H1 (cell line): ENCODE data around the gene THBD. TPM values are rescaled to one million over a fixed set of nuclear protein-coding genes. Genes with fewer than 3 reads are reported as not detected.

Source experiments
- CTCF ChIA-PET: fragments of 300-600 bp; sonication (Branson Sonifier 250); formaldehyde crosslinking; loops from one replicate; lab custom pipeline; 2021; ENCODE audit not compliant: partially characterized antibody; lab: Charles Lee
- POLR2A ChIA-PET: fragments of 300-600 bp; sonication (Branson Sonifier 250); formaldehyde crosslinking; loops from one replicate; lab custom pipeline; 2021; ENCODE audit warnings: inconsistent platforms; ENCODE audit not compliant: partially characterized antibody; lab: Charles Lee
- DNase-seq, 2 experiments: peaks; one replicate each; pipeline versions ENCODE4 v3.0.0 to v3.0.0-alpha.2; 2010 to 2022; ENCODE audit warnings: low spot score in 2 of 2, low read depth in 1 of 2, mixed read lengths in 1 of 2
- FAIRE-seq: peaks from 2 replicates; lab custom pipeline; 2011; peaks lifted over from hg19 to GRCh38; lab: Jason Lieb, UNC
- H2AFZ ChIP-seq: 2 replicates; pipeline ENCODE4 v1.8.1; 2012; ENCODE audit warnings: low read length, inconsistent platforms
- H2AK5ac ChIP-seq: 2 replicates; pipeline ENCODE4 v1.6.1; 2013; ENCODE audit warnings: low read depth, low read length
- H2BK120ac ChIP-seq: replicated peaks from 2 replicates; pipeline ENCODE3; 2013; ENCODE audit warnings: low read depth, low read length, inconsistent platforms
- H2BK12ac ChIP-seq: 2 replicates; pipeline ENCODE4 v1.6.1; 2013; ENCODE audit warnings: low read depth, low read length
- H2BK15ac ChIP-seq: 2 replicates; pipeline ENCODE4 v1.6.1; 2013; ENCODE audit warnings: low read length
- H2BK20ac ChIP-seq: 2 replicates; pipeline ENCODE4 v1.6.1; 2013; ENCODE audit warnings: low read length
- H2BK5ac ChIP-seq: 2 replicates; pipeline ENCODE4 v1.6.1; 2013; ENCODE audit warnings: low read depth, low read length
- H3K14ac ChIP-seq: 2 replicates; pipeline ENCODE4 v1.6.1; 2013; ENCODE audit warnings: inconsistent platforms; ENCODE audit not compliant: insufficient read length
- H3K18ac ChIP-seq: 2 replicates; pipeline ENCODE4 v1.6.1; 2013; ENCODE audit warnings: low read length; ENCODE audit errors: extremely low read depth
- H3K23ac ChIP-seq: 2 replicates; pipeline ENCODE4 v1.6.1; 2013; ENCODE audit warnings: inconsistent platforms; ENCODE audit not compliant: insufficient read length
- H3K23me2 ChIP-seq: 2 replicates; pipeline ENCODE4 v1.6.1; 2013; ENCODE audit warnings: low read depth, low read length
- H3K27ac ChIP-seq: 2 replicates; pipeline ENCODE4 v1.6.1; 2011; ENCODE audit warnings: low read depth, low read length, inconsistent platforms
- H3K27me3 ChIP-seq, 4 experiments: replicated peaks in 1 of 4; 1 replicate in 1 of 4; 2 replicates in 3 of 4; pipeline versions ENCODE4 v1.6.1 to v1.8.1; 2011 to 2013; ENCODE audit warnings: low read length in 3 of 4, mild to moderate bottlenecking in 3 of 4, inconsistent platforms in 2 of 4, mixed read lengths in 2 of 4, moderate library complexity in 1 of 4; ENCODE audit not compliant: control insufficient read depth in 3 of 4, insufficient read depth in 3 of 4; ENCODE audit errors: extremely low read depth in 1 of 4
- H3K36me3 ChIP-seq, 4 experiments: 2 replicates each; pipeline versions ENCODE4 v1.6.1 to v1.8.1; 2011 to 2013; ENCODE audit warnings: mild to moderate bottlenecking in 4 of 4, low read length in 3 of 4, moderate library complexity in 2 of 4, control low read depth in 1 of 4, inconsistent platforms in 1 of 4; ENCODE audit not compliant: insufficient read depth in 4 of 4, control insufficient read depth in 2 of 4
- H3K4ac ChIP-seq: replicated peaks from 2 replicates; pipeline ENCODE3; 2013; ENCODE audit warnings: low read length, low read depth, mixed read lengths, inconsistent platforms; ENCODE audit not compliant: insufficient read length
- H3K4me1 ChIP-seq, 4 experiments: replicated peaks in 1 of 4; 1 replicate in 1 of 4; 2 replicates in 3 of 4; pipeline versions ENCODE4 v1.6.1 to v1.8.1; 2011 to 2013; ENCODE audit warnings: low read length in 3 of 4, inconsistent platforms in 2 of 4, mixed read lengths in 1 of 4; ENCODE audit not compliant: insufficient read depth in 4 of 4, control insufficient read depth in 3 of 4
- H3K4me2 ChIP-seq, 2 experiments: 2 replicates each; pipeline versions ENCODE4 v1.6.1 to v1.8.1; 2011 to 2013; ENCODE audit warnings: low read depth in 2 of 2, low read length in 2 of 2, control low read depth in 1 of 2, inconsistent platforms in 1 of 2, mild to moderate bottlenecking in 1 of 2; ENCODE audit not compliant: insufficient read depth in 1 of 2
- H3K4me3 ChIP-seq, 4 experiments: fragments of 200-600, 300-600 bp in 1 of 4; sonication (generic), shearing (Covaris generic), sonication (Bioruptor Twin) in 1 of 4; 2 replicates each; pipeline versions ENCODE4 v1.5.1 to v1.8.1; 2011 to 2016; ENCODE audit warnings: low read length in 4 of 4, low read depth in 3 of 4, control low read depth in 2 of 4, inconsistent platforms in 2 of 4, mild to moderate bottlenecking in 2 of 4, mixed read lengths in 1 of 4, moderate library complexity in 1 of 4; ENCODE audit not compliant: insufficient read depth in 2 of 4; ENCODE audit errors: extremely low read depth in 1 of 4
- H3K56ac ChIP-seq: replicated peaks from 2 replicates; pipeline ENCODE3; 2013; ENCODE audit warnings: low read depth, mild to moderate bottlenecking, mixed read lengths, low read length, inconsistent platforms; ENCODE audit not compliant: insufficient read length
- H3K79me1 ChIP-seq: 2 replicates; pipeline ENCODE4 v1.6.1; 2013; ENCODE audit warnings: low read depth, low read length, control low read depth
- H3K79me2 ChIP-seq, 2 experiments: 2 replicates each; pipeline versions ENCODE4 v1.6.1 to v1.8.1; 2012 to 2013; ENCODE audit warnings: low read length in 2 of 2, mild to moderate bottlenecking in 2 of 2, inconsistent platforms in 1 of 2; ENCODE audit not compliant: insufficient read depth in 2 of 2, control insufficient read depth in 1 of 2
- H3K9ac ChIP-seq, 4 experiments: replicated peaks in 1 of 4; 1 replicate in 1 of 4; 2 replicates in 3 of 4; pipeline versions ENCODE4 v1.6.1 to v1.8.1; 2011 to 2013; ENCODE audit warnings: low read depth in 3 of 4, low read length in 3 of 4, control low read depth in 2 of 4, mild to moderate bottlenecking in 2 of 4, moderate library complexity in 2 of 4, inconsistent platforms in 1 of 4; ENCODE audit errors: extremely low read depth in 1 of 4
- H3K9me3 ChIP-seq, 2 experiments: 2 replicates each; pipeline versions ENCODE4 v1.6.1 to v1.8.1; 2012 to 2013; ENCODE audit warnings: mild to moderate bottlenecking in 2 of 2, moderate library complexity in 2 of 2, control low read depth in 1 of 2, inconsistent platforms in 1 of 2, low read depth in 1 of 2, low read length in 1 of 2, mixed read lengths in 1 of 2; ENCODE audit not compliant: insufficient read depth in 2 of 2
- H4K20me1 ChIP-seq, 2 experiments: replicated peaks in 1 of 2; 2 replicates each; pipeline versions ENCODE3 to v1.8.1; 2011 to 2013; ENCODE audit warnings: inconsistent platforms in 2 of 2, low read length in 2 of 2, mild to moderate bottlenecking in 1 of 2; ENCODE audit not compliant: insufficient read depth in 2 of 2, control insufficient read depth in 1 of 2
- H4K5ac ChIP-seq: 2 replicates; pipeline ENCODE4 v1.6.1; 2013; ENCODE audit warnings: low read length, low read depth, mixed read lengths, inconsistent platforms; ENCODE audit not compliant: insufficient read length
- H4K8ac ChIP-seq: 2 replicates; pipeline ENCODE4 v1.8.0; 2013; ENCODE audit warnings: mild to moderate bottlenecking, moderate library complexity, low read length, inconsistent platforms; ENCODE audit not compliant: insufficient read depth; ENCODE audit errors: extremely low read depth
- H4K91ac ChIP-seq: replicated peaks from 2 replicates; pipeline ENCODE3; 2013; ENCODE audit warnings: low read length, mixed read lengths, inconsistent platforms; ENCODE audit not compliant: insufficient read length
- EZH2 ChIP-seq: fragments of 200-600 bp; sonication (generic); IDR thresholded peaks from 2 replicates; pipeline ENCODE4 v1.7.1; 2012; ENCODE audit warnings: low read depth, mild to moderate bottlenecking, moderate library complexity, low read length, inconsistent platforms; ENCODE audit not compliant: severe bottlenecking
- GTF2F1 ChIP-seq: IDR thresholded peaks from 2 replicates; pipeline ENCODE4 v1.6.1; 2012; ENCODE audit warnings: low read depth, low read length, improper control_type of control experiment, borderline replicate concordance
- MAFK ChIP-seq: IDR thresholded peaks from 2 replicates; pipeline ENCODE4 v1.6.1; 2012; ENCODE audit warnings: low read depth, mild to moderate bottlenecking, improper control_type of control experiment, low read length
- RFX5 ChIP-seq: IDR thresholded peaks from 2 replicates; pipeline ENCODE4 v1.6.1; 2011; ENCODE audit warnings: low read depth, low read length, improper control_type of control experiment, borderline replicate concordance
- SIRT6 ChIP-seq: IDR thresholded peaks from one replicate; pipeline ENCODE4 v1.7.1; 2012; ENCODE audit warnings: low read length, inconsistent platforms
- USF2 ChIP-seq: IDR thresholded peaks from 2 replicates; pipeline ENCODE4 v1.6.1; 2011; ENCODE audit warnings: low read length, improper control_type of control experiment
- YY1 ChIP-seq: IDR thresholded peaks from 2 replicates; pipeline ENCODE4 v1.6.1; 2011; ENCODE audit warnings: low read depth, mild to moderate bottlenecking, low read length
- WGBS, 2 experiments: shearing (Covaris generic) in 1 of 2; methylation state at CpG; one replicate each; pipeline versions ENCODE4 v1.1.6 to v1.1.7; 2013 to 2015; ENCODE audit warnings: low lambda C conversion rate in 2 of 2, mixed read lengths in 2 of 2, inconsistent platforms in 1 of 2, low coverage in 1 of 2, missing lambda C conversion rate in 1 of 2; ENCODE audit not compliant: insufficient replicate concordance in 2 of 2, insufficient coverage in 1 of 2, insufficient read length in 1 of 2; ENCODE audit errors: extremely low coverage in 1 of 2, missing lambda C conversion rate in 1 of 2; 5-methylcytosine and 5-hydroxymethylcytosine counted together
- polyA plus RNA-seq, 7 experiments: library from polyadenylated mRNA; depleted of rRNA in 3 of 7; stranded (reverse) in 5 of 7; unstranded in 2 of 7; fragments of >200 nt in 5 of 7; fragments of 200-250 nt in 2 of 7; gene quantifications; 1 replicate in 5 of 7; 2 replicates in 1 of 7; 4 replicates in 1 of 7; pipeline versions ENCODE4 v1.2.1 to v1.2.3, GENCODE V29; 2011 to 2013; ENCODE audit warnings: missing spikeins in 2 of 7, mixed read lengths in 2 of 7
- total RNA-seq: library from RNA; stranded (reverse); fragmentation: NEBNext Ultra II Directional; extraction: Animal tissue kit (Norgen Biotek cat#: 25700); gene quantifications from 2 replicates; pipeline ENCODE4 v1.2.1, GENCODE V29; 2021

THBD gene
- total and polyA plus RNA-seq, 2 of the 8 experiments (the other 6 are each of a cell fraction or from before 2014, with no cell fraction given), result 0.21 to 0.43 TPM

DNA sequence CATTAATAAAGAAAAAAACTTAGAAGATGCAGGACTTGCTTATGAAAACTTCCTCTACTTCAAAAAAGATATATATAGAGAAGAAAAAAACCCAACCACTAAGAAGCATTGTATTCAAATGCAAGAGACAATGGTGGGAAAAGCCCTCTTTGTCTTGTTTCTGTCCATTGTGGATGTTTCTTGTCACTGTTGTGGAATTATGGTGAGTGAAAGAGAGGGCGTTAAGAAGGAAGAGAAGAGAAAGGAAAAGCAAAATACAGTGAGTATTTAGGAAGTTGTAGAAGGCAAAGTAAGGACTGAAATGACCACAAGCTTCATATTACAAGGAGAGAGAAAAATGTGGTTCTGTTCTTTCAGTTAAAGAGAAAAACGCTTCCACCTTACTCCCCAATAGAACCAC is 14.1 kb upstream of the THBD start:
- Histone ChIP-seq H2AK5ac (no peak overlapping the region), H4K91ac (no peak overlapping the region), H2BK15ac (no peak overlapping the region), H3K79me2 (no peaks in the 10 kb centered on the region), H2BK20ac (no peak overlapping the region; the same call in 1 of the 2 replicates), H3K9ac (no peak overlapping the region), H3K4me3 (no peak overlapping the region), H3K23ac (no peak overlapping the region), H2AFZ (no peak overlapping the region), H3K36me3 (no peaks in the 10 kb centered on the region), H4K8ac (no peak overlapping the region), H4K20me1 (no peaks in the 10 kb centered on the region), H2BK12ac (no peak overlapping the region), H3K23me2 (no peaks in the 10 kb centered on the region), H3K9me3 (no peaks in the 10 kb centered on the region), H2BK120ac (peak overlapping the region; percentile 58), H3K4me1 (peaks cover 0 to 9% (median 4%) of the 10 kb centered on the region in 4 experiments; a peak in 5 of 7 replicates), H3K27me3 (no peaks in the 10 kb centered on the region), H3K79me1 (no peaks in the 10 kb centered on the region), H3K4me2 (no peak overlapping the region; a peak in 1 of 4 replicates), H3K18ac (no peak overlapping the region), H3K27ac (no peak overlapping the region), H2BK5ac (no peak overlapping the region), H3K4ac (no peak overlapping the region), H4K5ac (no peak overlapping the region), H3K14ac (no peak overlapping the region), H3K56ac (no peak overlapping the region)
- WGBS, 2 experiments, result 88 to 100% methylated on average over 1 to 2 of the region's 2 CpGs
- ChIA-PET CTCF (interaction anchor here (0.6 to 11.7 kb wide), 11 partner anchors 9 to 350 kb away, joined by 3 to 90 read pairs (median 4); partner anchors contain the start of gene THBD), POLR2A (no interaction called here)
- FAIRE-seq, result no peak
- no peak for DNase-seq
- TF ChIP-seq USF2 (no peak), RFX5 (no peak), YY1 (no peak), GTF2F1 (no peak), SIRT6 (no peak), EZH2 (no peak), MAFK (no peak)
